ENCODE results near the gene TSPOAP1. TPM values are rescaled to one million over a fixed set of nuclear protein-coding genes. Genes with fewer than 3 reads are reported as not detected.

Gene TSPOAP1
- total RNA-seq, 2 experiments from 2014 or later = 17.8 to 19.5 TPM

- ChIA-PET POLR2A (interaction anchor here (1.0 to 18.5 kb wide), 7 partner anchors 11 to 820 kb away, joined by 3 to 1359 read pairs (median 35); partner anchors contain the start of genes PRR11, RNF43, SKA2 and SUPT4H1), CTCF (interaction anchor here (1.8 to 7.9 kb wide), 4 partner anchors 9 to 31 kb away, joined by 5 to 59 read pairs (median 22); no protein-coding TSS in a partner anchor)
- Histone ChIP-seq H3K27me3 (ENCODE audit: control insufficient read depth in 1 of 2, insufficient read depth in 2 of 2, low read length in 2 of 2) (no peaks in the 10 kb centered on the region), H3K9me3 (ENCODE audit: control insufficient read depth in 1 of 2, insufficient read depth in 1 of 2, low read length in 2 of 2) (no peaks in the 10 kb centered on the region), H3K4me1 (ENCODE audit: insufficient read depth, low read length) (peaks cover 69% of the 10 kb centered on the region), H3K27ac (ENCODE audit: low read depth in 1 of 2, low read length in 2 of 2) (peak overlapping the region; percentile 97 to 98), H3K4me3 (ENCODE audit: low read length) (peak overlapping the region; percentile 84), H3K36me3 (ENCODE audit: insufficient read depth, low read length) (peaks cover 22% of the 10 kb centered on the region)
- peaks cover 56% of the 10 kb centered on the region for H3K36me3 Mint-ChIP-seq (ENCODE audit: low read depth)
- peak in 5 of 14 experiments; percentile 28 to 55 (median 51) for DNase-seq
- no peaks in the 10 kb centered on the region for H3K27me3 Mint-ChIP-seq
- H3K4me3 Mint-ChIP-seq = peak overlapping the region; percentile 90
- ATAC-seq (ENCODE audit: poor library complexity) = no peak
- H3K9me3 Mint-ChIP-seq = no peaks in the 10 kb centered on the region
- peaks cover 68% of the 10 kb centered on the region for H3K4me1 Mint-ChIP-seq (ENCODE audit: low read depth)
- TF ChIP-seq, protein P1, sequence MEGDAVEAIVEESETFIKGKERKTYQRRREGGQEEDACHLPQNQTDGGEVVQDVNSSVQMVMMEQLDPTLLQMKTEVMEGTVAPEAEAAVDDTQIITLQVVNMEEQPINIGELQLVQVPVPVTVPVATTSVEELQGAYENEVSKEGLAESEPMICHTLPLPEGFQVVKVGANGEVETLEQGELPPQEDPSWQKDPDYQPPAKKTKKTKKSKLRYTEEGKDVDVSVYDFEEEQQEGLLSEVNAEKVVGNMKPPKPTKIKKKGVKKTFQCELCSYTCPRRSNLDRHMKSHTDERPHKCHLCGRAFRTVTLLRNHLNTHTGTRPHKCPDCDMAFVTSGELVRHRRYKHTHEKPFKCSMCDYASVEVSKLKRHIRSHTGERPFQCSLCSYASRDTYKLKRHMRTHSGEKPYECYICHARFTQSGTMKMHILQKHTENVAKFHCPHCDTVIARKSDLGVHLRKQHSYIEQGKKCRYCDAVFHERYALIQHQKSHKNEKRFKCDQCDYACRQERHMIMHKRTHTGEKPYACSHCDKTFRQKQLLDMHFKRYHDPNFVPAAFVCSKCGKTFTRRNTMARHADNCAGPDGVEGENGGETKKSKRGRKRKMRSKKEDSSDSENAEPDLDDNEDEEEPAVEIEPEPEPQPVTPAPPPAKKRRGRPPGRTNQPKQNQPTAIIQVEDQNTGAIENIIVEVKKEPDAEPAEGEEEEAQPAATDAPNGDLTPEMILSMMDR (IDR thresholded peaks at IDR 0.05) = no peak
- intact Hi-C loops (cut with DNase I, micrococcal nuclease) = loop anchor here (10.0 kb wide), 6 partner anchors 180 to 1250 kb away; partner anchors contain the start of genes AKAP1 (in 1 of the 2), MRPS23 (in 1 of the 2), MTMR4 (in 1 of the 2) and TRIM37 (in 1 of the 2)
- H3K27ac Mint-ChIP-seq = peak overlapping the region; percentile 84
Observed at GRCh38 chr17:58335061-58335731, 6.6 kb upstream of the TSPOAP1 start.

DNA sequence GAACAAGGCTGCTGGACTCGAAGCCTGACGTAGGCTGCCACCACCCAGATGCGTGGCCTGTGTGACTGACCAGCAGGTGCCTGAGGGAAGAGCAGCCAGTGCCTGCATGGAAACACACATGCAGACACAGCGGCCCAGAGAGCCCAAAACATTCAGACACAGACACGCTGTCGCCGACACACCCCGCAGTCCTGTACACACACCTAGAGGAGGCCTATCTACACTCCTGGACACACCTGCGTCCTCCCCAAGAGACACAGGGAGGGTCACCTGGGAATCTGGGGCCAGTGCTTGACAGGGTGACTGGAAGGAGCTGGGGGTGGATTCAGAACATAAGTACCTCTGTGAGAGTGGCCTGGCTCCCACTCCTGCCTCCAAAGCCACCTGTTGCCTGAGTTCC lies 6.1 kb upstream of the TSPOAP1 start:
- Histone ChIP-seq H3K36me3 (ENCODE audit: insufficient read depth, low read length) (peaks cover 21% of the 10 kb centered on the region), H3K4me1 (ENCODE audit: insufficient read depth, low read length) (peaks cover 64% of the 10 kb centered on the region), H3K9me3 (ENCODE audit: control insufficient read depth in 1 of 2, insufficient read depth in 1 of 2, low read length in 2 of 2) (no peaks in the 10 kb centered on the region), H3K27ac (ENCODE audit: low read depth in 1 of 2, low read length in 2 of 2) (peak overlapping the region; percentile 97 to 98), H3K27me3 (ENCODE audit: control insufficient read depth in 1 of 2, insufficient read depth in 2 of 2, low read length in 2 of 2) (no peaks in the 10 kb centered on the region), H3K4me3 (ENCODE audit: low read length) (peak overlapping the region; percentile 84)
- peak overlapping the region; percentile 84 for H3K27ac Mint-ChIP-seq
- H3K36me3 Mint-ChIP-seq (ENCODE audit: low read depth) = peaks cover 59% of the 10 kb centered on the region
- intact Hi-C loops (cut with DNase I, micrococcal nuclease) = loop anchor here (5.0 to 10.0 kb wide), 7 partner anchors 180 to 1250 kb away; partner anchors contain the start of genes AKAP1 (in 1 of the 2), MRPS23 (in 1 of the 2), MTMR4 (in 1 of the 2) and TRIM37 (in 1 of the 2)
- POLR2A ChIA-PET = interaction anchor here (1.0 to 22.3 kb wide), 5 partner anchors 5 to 184 kb away, joined by 3 to 1359 read pairs (median 508); partner anchors contain the start of genes SUPT4H1 and TSPOAP1
- no peaks in the 10 kb centered on the region for H3K27me3 Mint-ChIP-seq
- TF ChIP-seq, protein P1 (IDR thresholded peaks at IDR 0.05) = no peak
- CTCF ChIA-PET = interaction anchor here (2.0 to 7.9 kb wide), 4 partner anchors 10 to 31 kb away, joined by 5 to 59 read pairs (median 24); no protein-coding TSS in a partner anchor
- no peak for ATAC-seq (ENCODE audit: poor library complexity)
- peak overlapping the region; percentile 90 for H3K4me3 Mint-ChIP-seq
- no peaks in the 10 kb centered on the region for H3K9me3 Mint-ChIP-seq
- DNase-seq = peak in 2 of 14 experiments; percentile 29 to 33
- peaks cover 68% of the 10 kb centered on the region for H3K4me1 Mint-ChIP-seq (ENCODE audit: low read depth)

- Histone ChIP-seq H3K4me3 (ENCODE audit: low read length) (peak overlapping the region; percentile 84), H3K27ac (ENCODE audit: low read depth in 1 of 2, low read length in 2 of 2) (peak overlapping the region; percentile 97 to 98), H3K27me3 (ENCODE audit: control insufficient read depth in 1 of 2, insufficient read depth in 2 of 2, low read length in 2 of 2) (no peaks in the 10 kb centered on the region), H3K9me3 (ENCODE audit: control insufficient read depth in 1 of 2, insufficient read depth in 1 of 2, low read length in 2 of 2) (no peaks in the 10 kb centered on the region), H3K36me3 (ENCODE audit: insufficient read depth, low read length) (peaks cover 19% of the 10 kb centered on the region), H3K4me1 (ENCODE audit: insufficient read depth, low read length) (peaks cover 64% of the 10 kb centered on the region)
- Mint-ChIP-seq H3K9me3 (no peaks in the 10 kb centered on the region), H3K27me3 (no peaks in the 10 kb centered on the region), H3K4me1 (ENCODE audit: low read depth) (peaks cover 68% of the 10 kb centered on the region), H3K4me3 (peak overlapping the region; percentile 90), H3K27ac (peak overlapping the region; percentile 84), H3K36me3 (ENCODE audit: low read depth) (peaks cover 59% of the 10 kb centered on the region)
- CTCF ChIA-PET = interaction anchor here (2.6 to 7.9 kb wide), 2 partner anchors 10 to 17 kb away, joined by 8 to 59 read pairs; no protein-coding TSS in a partner anchor
- DNase-seq (no peak), ATAC-seq (ENCODE audit: poor library complexity) (no peak)
- intact Hi-C loops (cut with DNase I, micrococcal nuclease) = loop anchor here (5.0 to 10.0 kb wide), 7 partner anchors 181 to 1249 kb away; partner anchors contain the start of genes AKAP1 (in 1 of the 2), MRPS23 (in 1 of the 2), MTMR4 (in 1 of the 2) and TRIM37 (in 1 of the 2)
- TF ChIP-seq, protein P1 (IDR thresholded peaks at IDR 0.05) = no peak
- POLR2A ChIA-PET = interaction anchor here (2.5 to 22.3 kb wide), 4 partner anchors 5 to 83 kb away, joined by 12 to 1359 read pairs (median 934); partner anchors contain the start of genes RNF43, SUPT4H1 and TSPOAP1
Observed at GRCh38 chr17:58334256-58334655, 5.7 kb upstream of the TSPOAP1 start.
